Psoas muscle (tissue), 8 donors: Measurements from ENCODE around the gene TRMT13. TPM values are rescaled to one million over a fixed set of nuclear protein-coding genes. Genes with fewer than 3 reads are reported as not detected.

Experiments
- ATAC-seq, 4 donors: fragments of 200-7000 bp; cut with Tn5 transposase; one replicate each; pipeline ENCODE4 v1.9.1; 2020; ENCODE audit warnings: moderate library complexity in 3 of 4, mild to moderate bottlenecking in 2 of 4
- DNase-seq, 2 donors: peaks; one replicate each; pipeline ENCODE4 v3.0.0-alpha.2; 2020
- H3K27ac ChIP-seq: fragments of 200-600 bp; one replicate; pipeline ENCODE4 v1.8.0; 2022
- H3K27me3 ChIP-seq, 3 donors: fragments of 200-600 bp in 1 of 3; one replicate each; pipeline versions ENCODE4 v1.6.1 to v1.8.0; 2013 to 2022; ENCODE audit warnings: low read length in 2 of 3, mild to moderate bottlenecking in 2 of 3, moderate library complexity in 1 of 3; ENCODE audit not compliant: insufficient read depth in 3 of 3
- H3K36me3 ChIP-seq, 2 donors: fragments of 200-600 bp in 1 of 2; one replicate each; pipeline versions ENCODE4 v1.6.1 to v1.8.0; 2013 to 2022; ENCODE audit warnings: low read depth in 1 of 2, mild to moderate bottlenecking in 1 of 2, moderate library complexity in 1 of 2; ENCODE audit not compliant: insufficient read depth in 1 of 2
- H3K4me1 ChIP-seq: fragments of 200-600 bp; one replicate; pipeline ENCODE4 v1.8.0; 2022
- H3K4me3 ChIP-seq: fragments of 200-600 bp; one replicate; pipeline ENCODE4 v1.8.0; 2022; ENCODE audit warnings: mild to moderate bottlenecking
- H3K9me3 ChIP-seq: fragments of 200-600 bp; one replicate; pipeline ENCODE4 v1.8.0; 2022
- CTCF ChIP-seq: fragments of 200-600 bp; IDR thresholded peaks from one replicate; pipeline ENCODE4 v1.8.0; 2022; ENCODE audit warnings: antibody characterized with exemption
- WGBS, 3 donors: extraction: QIAGEN DNeasy Blood & Tissue Kit; methylation state at CpG; one replicate each; pipeline versions ENCODE4 v1.1.6 to v1.1.7; 2013; 5-methylcytosine and 5-hydroxymethylcytosine counted together
- intact Hi-C, 2 donors: fragments of 100-400 bp; cut with DNase I; formaldehyde crosslinking; loops; one replicate each; pipeline versions ENCODE4 v1.11.0 to v1.14.2; 2022
- polyA plus RNA-seq, 3 donors: library from polyadenylated mRNA; stranded (reverse); fragments of 200-250 nt; gene quantifications; one replicate each; pipeline ENCODE4 v1.2.3, GENCODE V29; 2013
- total RNA-seq, 4 donors: library from RNA; stranded (reverse); fragmentation: NEBNext Ultra II Directional in 2 of 4; extraction: Animal tissue kit (Norgen Biotek cat#: 25700) in 2 of 4; gene quantifications; one replicate each; pipeline versions ENCODE4 v1.2.1 to v1.2.4, GENCODE V29; 2021 to 2023
- donor health status: healthy with polysubstance abuse.
- donor health status: DM: no; HTN: no; CAD: no; lungs with moderate emphysema.
- donor health status: Bipolar disorder and iron deficiency.
- donor health status: healthy.
- donor health status: DM: yes; HTN: yes; CAD: no.
- donor health status: DM: no; HTN: no; CAD: no.
- donor health status: DM: no; HTN: no; CAD: no.
- donor health status: DM: yes; HTN: yes; CAD: no.

The TRMT13 gene
- total and polyA plus RNA-seq, 7 donors = 4.9 to 15.2 (median 9.0) TPM

- ATAC-seq (peak in 2 of 4 donors; percentile 29 to 44), DNase-seq (no peak)
- Histone ChIP-seq H3K36me3 (peaks cover 0 to 81% of the 10 kb centered on the region in 2 donors), H3K27me3 (no peaks in the 10 kb centered on the region), H3K4me3 (no peak overlapping the region), H3K9me3 (no peaks in the 10 kb centered on the region), H3K4me1 (peaks cover 22% of the 10 kb centered on the region), H3K27ac (peak overlapping the region; percentile 55)
- 86 to 91% (median 87%) methylated on average over 5 of the region's 5 CpGs for WGBS, 3 donors
- no peak for TF ChIP-seq CTCF
- intact Hi-C loops = no loop called here
These were observed 31.7 kb downstream of the TRMT13 start for GRCh38 chr1:100164702-100165101.

GRCh38 chr1:100168051-100168450, 35.1 kb downstream of the TRMT13 start:
- no peaks in the 10 kb centered on the region for H3K9me3 ChIP-seq
- no peak for DNase-seq
- H3K27me3 ChIP-seq = no peaks in the 10 kb centered on the region
- peaks cover 0 to 72% of the 10 kb centered on the region in 2 donors for H3K36me3 ChIP-seq
- peak overlapping the region; percentile 47 for H3K27ac ChIP-seq
- no peak for ATAC-seq
- no peak for TF ChIP-seq CTCF
- intact Hi-C loops = no loop called here
- 98 to 99% (median 99%) methylated on average over 2 of the region's 2 CpGs for WGBS, 3 donors
- peaks cover 18% of the 10 kb centered on the region for H3K4me1 ChIP-seq
- H3K4me3 ChIP-seq = no peak overlapping the region

GRCh38 chr1:100177295-100178041, 44.5 kb downstream of the TRMT13 start:
- H3K4me1 ChIP-seq = peaks cover 9% of the 10 kb centered on the region
- ATAC-seq = peak; percentile 29 to 68 (median 46)
- TF ChIP-seq CTCF = no peak
- peaks cover 0 to 7% of the 10 kb centered on the region in 2 donors for H3K36me3 ChIP-seq
- peak overlapping the region; percentile 69 for H3K4me3 ChIP-seq
- no peaks in the 10 kb centered on the region for H3K9me3 ChIP-seq
- peak overlapping the region; percentile 83 for H3K27ac ChIP-seq
- WGBS, 3 donors = 35 to 56% (median 41%) methylated on average over 4 of the region's 4 CpGs
- DNase-seq = no peak
- no peaks in the 10 kb centered on the region for H3K27me3 ChIP-seq
- intact Hi-C loops = no loop called here

GRCh38 chr1:100178091-100178490, 45.1 kb downstream of the TRMT13 start, which contains the start of gene LRRC39:
Gene LRRC39, minus strand, starts transcription at chr1:100178256. Its CDS starts 9,740 bp downstream, at chr1:100168516.
- peak within 1 kb of the TSS; percentile 83 for H3K27ac ChIP-seq
- no peaks in the 10 kb centered on the region for H3K9me3 ChIP-seq
- peak within 1 kb of the TSS; percentile 69 for H3K4me3 ChIP-seq
- intact Hi-C loops = no loop called here
- WGBS, 3 donors = 16 to 35% (median 17%) methylated on average over 5 of the region's 5 CpGs
- H3K27me3 ChIP-seq = no peaks in the 10 kb centered on the region
- DNase-seq (no peak), ATAC-seq (peak; percentile 82 to 93 (median 86))
- H3K4me1 ChIP-seq = peaks cover 9% of the 10 kb centered on the region
- no peak for TF ChIP-seq CTCF
- H3K36me3 ChIP-seq = peaks cover 0 to 5% of the 10 kb centered on the region in 2 donors
